ENCODE measurements around the gene NUMB. TPM values are rescaled to one million over a fixed set of nuclear protein-coding genes. Genes with fewer than 3 reads are reported as not detected.
"Not testable (repeated sequence)": the region's sequence is repeated elsewhere in the genome, so short reads cannot be mapped to it uniquely, and the experiment has no call there.

The NUMB gene
- total RNA-seq, 1 experiment from 2014 or later: 42.0 TPM

DNA sequence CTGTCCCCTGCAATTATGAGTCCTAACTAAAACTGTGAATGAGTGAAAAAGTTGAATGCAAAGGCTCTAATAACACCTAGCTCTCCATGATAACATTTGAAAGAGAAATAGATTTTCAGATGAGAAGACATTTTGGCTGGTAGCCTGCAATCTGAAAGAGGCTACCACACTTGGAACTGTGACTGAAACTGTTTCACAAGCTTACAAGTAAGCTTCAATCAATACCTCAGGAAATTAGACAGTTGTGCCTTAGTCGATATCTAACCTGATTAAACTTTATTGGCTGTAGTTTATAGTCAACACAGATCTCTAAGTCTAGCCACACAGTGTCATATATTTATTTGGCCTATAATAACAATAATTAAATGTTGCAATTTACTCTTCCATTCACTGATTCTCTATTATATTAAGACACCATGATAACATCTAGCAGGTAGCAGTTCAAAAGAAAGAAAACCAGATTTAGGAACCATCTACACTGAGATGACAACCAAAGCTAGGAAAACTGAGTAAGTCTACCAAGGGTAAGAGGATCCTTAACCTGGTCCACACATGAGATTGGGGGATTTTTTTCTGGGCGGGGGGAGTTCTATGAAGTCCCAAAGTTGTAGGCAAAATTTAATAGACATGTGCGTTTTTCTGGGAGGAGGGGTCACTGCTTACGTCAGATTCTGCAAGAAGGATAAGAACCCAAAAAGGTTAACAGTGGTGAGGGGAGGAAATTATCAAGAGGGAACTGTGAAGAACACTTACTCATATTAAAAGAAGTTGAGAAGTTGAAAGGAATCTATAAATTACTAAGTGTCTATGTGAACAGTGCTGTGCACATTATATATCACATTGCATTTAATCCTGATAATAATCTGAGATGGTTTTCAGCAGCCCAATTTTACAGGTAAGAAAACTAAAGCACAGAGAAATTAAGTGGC lies 65.8 kb downstream of the NUMB start (continued):
- TF ChIP-seq, protein P1, sequence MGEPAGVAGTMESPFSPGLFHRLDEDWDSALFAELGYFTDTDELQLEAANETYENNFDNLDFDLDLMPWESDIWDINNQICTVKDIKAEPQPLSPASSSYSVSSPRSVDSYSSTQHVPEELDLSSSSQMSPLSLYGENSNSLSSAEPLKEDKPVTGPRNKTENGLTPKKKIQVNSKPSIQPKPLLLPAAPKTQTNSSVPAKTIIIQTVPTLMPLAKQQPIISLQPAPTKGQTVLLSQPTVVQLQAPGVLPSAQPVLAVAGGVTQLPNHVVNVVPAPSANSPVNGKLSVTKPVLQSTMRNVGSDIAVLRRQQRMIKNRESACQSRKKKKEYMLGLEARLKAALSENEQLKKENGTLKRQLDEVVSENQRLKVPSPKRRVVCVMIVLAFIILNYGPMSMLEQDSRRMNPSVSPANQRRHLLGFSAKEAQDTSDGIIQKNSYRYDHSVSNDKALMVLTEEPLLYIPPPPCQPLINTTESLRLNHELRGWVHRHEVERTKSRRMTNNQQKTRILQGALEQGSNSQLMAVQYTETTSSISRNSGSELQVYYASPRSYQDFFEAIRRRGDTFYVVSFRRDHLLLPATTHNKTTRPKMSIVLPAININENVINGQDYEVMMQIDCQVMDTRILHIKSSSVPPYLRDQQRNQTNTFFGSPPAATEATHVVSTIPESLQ (CRISPR knock-in tag; IDR thresholded peaks at IDR 0.05): no peak
- TF ChIP-seq RORB (CRISPR knock-in tag; IDR thresholded peaks at IDR 0.05) (no peak), AR (CRISPR knock-in tag; IDR thresholded peaks at IDR 0.05) (no peak), EMX1 (CRISPR knock-in tag; IDR thresholded peaks at IDR 0.05) (no peak), SMAD3 (CRISPR knock-in tag; IDR thresholded peaks at IDR 0.05; ENCODE audit: borderline replicate concordance) (no peak), ZBTB43 (CRISPR knock-in tag; IDR thresholded peaks at IDR 0.05) (no peak), GABPB1 (CRISPR knock-in tag; IDR thresholded peaks at IDR 0.05) (no peak)
- TF ChIP-seq, protein P2, sequence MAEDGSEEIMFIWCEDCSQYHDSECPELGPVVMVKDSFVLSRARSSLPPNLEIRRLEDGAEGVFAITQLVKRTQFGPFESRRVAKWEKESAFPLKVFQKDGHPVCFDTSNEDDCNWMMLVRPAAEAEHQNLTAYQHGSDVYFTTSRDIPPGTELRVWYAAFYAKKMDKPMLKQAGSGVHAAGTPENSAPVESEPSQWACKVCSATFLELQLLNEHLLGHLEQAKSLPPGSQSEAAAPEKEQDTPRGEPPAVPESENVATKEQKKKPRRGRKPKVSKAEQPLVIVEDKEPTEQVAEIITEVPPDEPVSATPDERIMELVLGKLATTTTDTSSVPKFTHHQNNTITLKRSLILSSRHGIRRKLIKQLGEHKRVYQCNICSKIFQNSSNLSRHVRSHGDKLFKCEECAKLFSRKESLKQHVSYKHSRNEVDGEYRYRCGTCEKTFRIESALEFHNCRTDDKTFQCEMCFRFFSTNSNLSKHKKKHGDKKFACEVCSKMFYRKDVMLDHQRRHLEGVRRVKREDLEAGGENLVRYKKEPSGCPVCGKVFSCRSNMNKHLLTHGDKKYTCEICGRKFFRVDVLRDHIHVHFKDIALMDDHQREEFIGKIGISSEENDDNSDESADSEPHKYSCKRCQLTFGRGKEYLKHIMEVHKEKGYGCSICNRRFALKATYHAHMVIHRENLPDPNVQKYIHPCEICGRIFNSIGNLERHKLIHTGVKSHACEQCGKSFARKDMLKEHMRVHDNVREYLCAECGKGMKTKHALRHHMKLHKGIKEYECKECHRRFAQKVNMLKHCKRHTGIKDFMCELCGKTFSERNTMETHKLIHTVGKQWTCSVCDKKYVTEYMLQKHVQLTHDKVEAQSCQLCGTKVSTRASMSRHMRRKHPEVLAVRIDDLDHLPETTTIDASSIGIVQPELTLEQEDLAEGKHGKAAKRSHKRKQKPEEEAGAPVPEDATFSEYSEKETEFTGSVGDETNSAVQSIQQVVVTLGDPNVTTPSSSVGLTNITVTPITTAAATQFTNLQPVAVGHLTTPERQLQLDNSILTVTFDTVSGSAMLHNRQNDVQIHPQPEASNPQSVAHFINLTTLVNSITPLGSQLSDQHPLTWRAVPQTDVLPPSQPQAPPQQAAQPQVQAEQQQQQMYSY (CRISPR knock-in tag; IDR thresholded peaks at IDR 0.05): no peak

- ChIA-PET POLR2A (interaction anchor here (0.7 kb wide), 1 partner anchor 95 kb away, joined by 3 read pairs; no protein-coding TSS in a partner anchor), CTCF (interaction anchor here (0.6 to 0.7 kb wide), 2 partner anchors 92 to 913 kb away, joined by 3 to 5 read pairs; no protein-coding TSS in a partner anchor)
- H3K27ac Mint-ChIP-seq; DNase-seq (ENCODE audit: low spot score); H3K4me1 Mint-ChIP-seq; ATAC-seq; H3K4me3 Mint-ChIP-seq; H3K27me3 Mint-ChIP-seq (ENCODE audit: low read depth): not testable (repeated sequence)
- Mint-ChIP-seq H3K9me3 (peaks cover 10% of the 10 kb centered on the region), H3K36me3 (peaks cover 10% of the 10 kb centered on the region)
Measured at GRCh38 chr14:73387860-73388259, 70.5 kb downstream of the NUMB start.

DNA sequence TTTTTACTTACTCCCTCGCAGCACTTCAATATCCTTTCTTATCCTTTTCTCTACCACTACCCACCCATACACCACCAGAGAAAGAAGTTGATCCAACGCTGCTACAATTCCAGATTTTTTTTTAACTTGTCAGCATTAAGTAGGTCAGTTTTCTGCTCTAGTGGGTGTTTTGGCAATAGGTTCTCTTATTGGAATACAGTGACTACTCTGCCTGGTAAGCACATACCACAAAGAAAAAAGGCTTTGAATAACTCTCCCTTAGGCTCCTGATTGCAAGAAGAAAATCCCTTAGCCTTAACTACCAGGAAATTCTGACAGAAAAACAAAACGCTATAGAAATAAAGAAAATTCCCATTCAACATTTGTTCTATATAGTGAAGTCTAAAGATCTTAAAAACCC lies 72.0 kb downstream of the NUMB start:
- Mint-ChIP-seq H3K27ac (no peak overlapping the region), H3K4me3 (no peak overlapping the region), H3K36me3 (peaks cover 14% of the 10 kb centered on the region), H3K9me3 (peaks cover 13% of the 10 kb centered on the region), H3K4me1 (no peaks in the 10 kb centered on the region), H3K27me3 (ENCODE audit: low read depth) (no peaks in the 10 kb centered on the region)
- POLR2A ChIA-PET: no interaction called here
- CTCF ChIA-PET: no interaction called here
- no peak for ATAC-seq
- no peak for DNase-seq (ENCODE audit: low spot score)
- TF ChIP-seq E2F4 (CRISPR knock-in tag; IDR thresholded peaks at IDR 0.05; ENCODE audit: borderline replicate concordance, low read depth) (no peak), ZNF219 (CRISPR knock-in tag; IDR thresholded peaks at IDR 0.05; ENCODE audit: borderline replicate concordance) (no peak), FOXP4 (CRISPR knock-in tag; IDR thresholded peaks at IDR 0.05) (no peak), HMGXB4 (CRISPR knock-in tag; IDR thresholded peaks at IDR 0.05) (no peak), TCF7 (CRISPR knock-in tag; IDR thresholded peaks at IDR 0.05; ENCODE audit: low read depth) (no peak), IRF2 (CRISPR knock-in tag; IDR thresholded peaks at IDR 0.05; ENCODE audit: borderline replicate concordance, low read depth) (no peak), GABPB1 (CRISPR knock-in tag; IDR thresholded peaks at IDR 0.05) (no peak)

All from WTC11 (cell line).